Upper lobe of left lung (tissue), 4 donors: ENCODE results near the gene SUPT4H1.

Experiments used
- POLR2A ChIP-seq, 4 donors: fragments of 450-650 bp; IDR thresholded peaks; one replicate each; pipeline ENCODE4 v1.5.1; 2016 to 2017; ENCODE audit warnings: antibody characterized with exemption in 4 of 4, mild to moderate bottlenecking in 2 of 4
- POLR2AphosphoS5 ChIP-seq, 2 donors: sonication (generic); formaldehyde crosslinking; IDR thresholded peaks; one replicate each; pipeline ENCODE4 v1.5.1; 2017; ENCODE audit warnings: antibody characterized with exemption in 2 of 2
- TF ChIP-seq, protein P1 (sequence below), 6 experiments: fragments of 450-650 bp in 4 of 6; fragments of 200-600 bp in 2 of 6; sonication (generic) in 2 of 6; IDR thresholded peaks; one replicate each; pipeline ENCODE4 v1.5.1; 2016 to 2019; ENCODE audit warnings: antibody characterized with exemption in 6 of 6

DNA sequence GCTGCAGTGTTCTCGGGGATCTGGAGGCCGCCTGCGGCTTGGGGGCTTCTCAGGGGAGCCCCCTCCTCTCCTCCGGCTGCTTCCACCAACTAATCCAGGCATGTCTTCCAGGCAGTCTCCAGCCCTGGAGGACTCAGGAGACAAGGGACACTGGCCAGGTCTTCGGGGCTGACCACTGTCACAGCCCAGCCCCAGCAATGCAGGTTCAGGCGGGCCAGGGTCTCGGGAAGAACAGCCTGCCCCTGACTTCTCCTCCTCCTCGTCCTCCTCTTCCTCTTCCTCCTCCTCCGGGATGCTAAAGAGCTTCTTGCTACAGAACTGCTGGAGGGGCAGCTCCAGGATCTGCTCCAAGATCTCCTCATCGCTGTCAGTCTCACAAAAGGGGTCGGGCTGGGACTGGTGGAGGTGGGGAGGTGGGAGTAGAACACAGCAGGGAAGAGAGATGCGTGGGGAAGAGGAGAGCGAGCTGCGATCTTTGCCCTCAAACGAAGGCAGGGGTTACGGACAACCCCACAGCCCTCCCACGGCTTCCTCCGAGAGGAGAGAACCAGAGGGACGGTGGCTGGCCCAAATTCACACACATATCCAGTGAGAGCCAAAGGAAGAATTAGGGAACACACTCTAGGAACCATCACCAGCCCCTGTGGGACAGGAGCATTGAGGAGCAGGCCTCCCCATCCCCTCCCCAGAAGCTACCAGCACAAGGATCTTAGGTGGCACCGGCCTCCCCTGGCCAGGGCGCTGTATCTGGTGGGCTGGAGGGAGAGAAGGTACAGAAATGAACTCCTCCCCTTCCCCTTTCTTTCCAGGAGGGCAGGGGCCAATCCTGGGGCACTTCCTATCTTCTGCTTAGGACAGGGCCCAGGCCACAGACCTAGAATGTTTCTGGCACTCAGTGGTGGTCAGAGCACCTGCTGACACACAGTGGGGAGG is 42.8 kb downstream of the SUPT4H1 start:
- TF ChIP-seq POLR2AphosphoS5 (IDR thresholded peaks at IDR 0.05) (no peak), POLR2A (IDR thresholded peaks at IDR 0.05) (no peak)
- TF ChIP-seq, protein P1, sequence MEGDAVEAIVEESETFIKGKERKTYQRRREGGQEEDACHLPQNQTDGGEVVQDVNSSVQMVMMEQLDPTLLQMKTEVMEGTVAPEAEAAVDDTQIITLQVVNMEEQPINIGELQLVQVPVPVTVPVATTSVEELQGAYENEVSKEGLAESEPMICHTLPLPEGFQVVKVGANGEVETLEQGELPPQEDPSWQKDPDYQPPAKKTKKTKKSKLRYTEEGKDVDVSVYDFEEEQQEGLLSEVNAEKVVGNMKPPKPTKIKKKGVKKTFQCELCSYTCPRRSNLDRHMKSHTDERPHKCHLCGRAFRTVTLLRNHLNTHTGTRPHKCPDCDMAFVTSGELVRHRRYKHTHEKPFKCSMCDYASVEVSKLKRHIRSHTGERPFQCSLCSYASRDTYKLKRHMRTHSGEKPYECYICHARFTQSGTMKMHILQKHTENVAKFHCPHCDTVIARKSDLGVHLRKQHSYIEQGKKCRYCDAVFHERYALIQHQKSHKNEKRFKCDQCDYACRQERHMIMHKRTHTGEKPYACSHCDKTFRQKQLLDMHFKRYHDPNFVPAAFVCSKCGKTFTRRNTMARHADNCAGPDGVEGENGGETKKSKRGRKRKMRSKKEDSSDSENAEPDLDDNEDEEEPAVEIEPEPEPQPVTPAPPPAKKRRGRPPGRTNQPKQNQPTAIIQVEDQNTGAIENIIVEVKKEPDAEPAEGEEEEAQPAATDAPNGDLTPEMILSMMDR (IDR thresholded peaks at IDR 0.05): no peak
